Measurements from ENCODE around the gene CDH8.

- TF ChIP-seq EZH2 (IDR thresholded peaks at IDR 0.05; ENCODE audit: low read length, missing control alignments) = no peak
- TF ChIP-seq, protein P1, sequence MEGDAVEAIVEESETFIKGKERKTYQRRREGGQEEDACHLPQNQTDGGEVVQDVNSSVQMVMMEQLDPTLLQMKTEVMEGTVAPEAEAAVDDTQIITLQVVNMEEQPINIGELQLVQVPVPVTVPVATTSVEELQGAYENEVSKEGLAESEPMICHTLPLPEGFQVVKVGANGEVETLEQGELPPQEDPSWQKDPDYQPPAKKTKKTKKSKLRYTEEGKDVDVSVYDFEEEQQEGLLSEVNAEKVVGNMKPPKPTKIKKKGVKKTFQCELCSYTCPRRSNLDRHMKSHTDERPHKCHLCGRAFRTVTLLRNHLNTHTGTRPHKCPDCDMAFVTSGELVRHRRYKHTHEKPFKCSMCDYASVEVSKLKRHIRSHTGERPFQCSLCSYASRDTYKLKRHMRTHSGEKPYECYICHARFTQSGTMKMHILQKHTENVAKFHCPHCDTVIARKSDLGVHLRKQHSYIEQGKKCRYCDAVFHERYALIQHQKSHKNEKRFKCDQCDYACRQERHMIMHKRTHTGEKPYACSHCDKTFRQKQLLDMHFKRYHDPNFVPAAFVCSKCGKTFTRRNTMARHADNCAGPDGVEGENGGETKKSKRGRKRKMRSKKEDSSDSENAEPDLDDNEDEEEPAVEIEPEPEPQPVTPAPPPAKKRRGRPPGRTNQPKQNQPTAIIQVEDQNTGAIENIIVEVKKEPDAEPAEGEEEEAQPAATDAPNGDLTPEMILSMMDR (conservative IDR thresholded peaks at IDR 0.05 in 1 of 2, IDR thresholded peaks at IDR 0.05 in 1 of 2; ENCODE audit: low read depth in 1 of 2, low read length in 2 of 2) = no peak
Measured at GRCh38 chr16:61900482-61900881, 135.8 kb downstream of the CDH8 start.
